Lung (tissue), 16 donors: Measurements from ENCODE around the gene TMEM151A. TPM values are rescaled to one million over a fixed set of nuclear protein-coding genes. Genes with fewer than 3 reads are reported as not detected.

ENCODE experiments used
- ATAC-seq: fragments of 200-7000 bp; cut with Tn5 transposase; one replicate; pipeline ENCODE4 v1.9.1; 2020; ENCODE audit warnings: moderate number of reproducible peaks; ENCODE audit not compliant: insufficient read depth, low FRiP score
- DNase-seq, 3 donors: peaks; one replicate each; pipeline ENCODE4 v3.0.0-alpha.2; 2013 to 2017
- H3K27ac ChIP-seq, 2 donors: one replicate each; pipeline ENCODE4 v1.5.1; 2013; ENCODE audit warnings: mild to moderate bottlenecking in 2 of 2, moderate library complexity in 2 of 2, control low read depth in 1 of 2, inconsistent platforms in 1 of 2, low read depth in 1 of 2, low read length in 1 of 2
- H3K27me3 ChIP-seq, 3 donors: one replicate each; pipeline ENCODE4 v1.5.1; 2013; ENCODE audit warnings: low read length in 2 of 3; ENCODE audit not compliant: control insufficient read depth in 3 of 3, insufficient read depth in 3 of 3
- H3K36me3 ChIP-seq, 4 donors: one replicate each; pipeline ENCODE4 v1.5.1; 2013; ENCODE audit warnings: low read length in 4 of 4, mild to moderate bottlenecking in 1 of 4, moderate library complexity in 1 of 4; ENCODE audit not compliant: control insufficient read depth in 4 of 4, insufficient read depth in 4 of 4
- H3K4me1 ChIP-seq, 5 donors: one replicate each; pipeline ENCODE4 v1.5.1; 2013; ENCODE audit warnings: low read length in 5 of 5, mild to moderate bottlenecking in 2 of 5, moderate library complexity in 1 of 5; ENCODE audit not compliant: control insufficient read depth in 5 of 5, insufficient read depth in 5 of 5
- H3K4me3 ChIP-seq: one replicate; pipeline ENCODE4 v1.5.1; 2013; ENCODE audit warnings: mild to moderate bottlenecking, control low read depth, moderate library complexity
- H3K9ac ChIP-seq, 2 donors: one replicate each; pipeline ENCODE4 v1.5.1; 2013; ENCODE audit warnings: low read length in 2 of 2, control low read depth in 1 of 2; ENCODE audit not compliant: insufficient read depth in 1 of 2
- H3K9me3 ChIP-seq, 4 donors: one replicate each; pipeline ENCODE4 v1.5.1; 2013; ENCODE audit warnings: low read length in 3 of 4, mild to moderate bottlenecking in 1 of 4, moderate library complexity in 1 of 4; ENCODE audit not compliant: control insufficient read depth in 4 of 4, insufficient read depth in 3 of 4
- WGBS, 2 donors: extraction: QIAGEN DNeasy Blood & Tissue Kit; methylation state at CpG; one replicate each; pipeline ENCODE4 v1.1.7; 2013; 5-methylcytosine and 5-hydroxymethylcytosine counted together
- long read RNA-seq, 5 donors: transcript quantifications; one replicate each; lab custom pipeline, GENCODE V29; 2026
- polyA plus RNA-seq, 2 donors: library from polyadenylated mRNA; stranded (reverse); fragments of 200-250 nt; gene quantifications; one replicate each; pipeline ENCODE4 v1.2.1, GENCODE V29; 2013
- total RNA-seq, 2 donors: library from RNA; depleted of rRNA in 1 of 2; stranded (reverse); fragments of >200 nt in 1 of 2; gene quantifications; one replicate each; pipeline ENCODE4 v1.2.1, GENCODE V29; 2014 to 2021
- TF ChIP-seq, protein P1 (sequence below): IDR thresholded peaks from 2 replicates; pipeline ENCODE4 v1.5.1; 2012; ENCODE audit warnings: mild to moderate bottlenecking; ENCODE audit errors: control extremely low read depth, extremely low read depth
- donor health status: control.
- donor health status: control.
- donor health status: Bipolar disorder and iron deficiency.
- donor health status: healthy.
- donor health status: DM: yes; HTN: yes; CAD: no.

TMEM151A gene
- total RNA-seq: under 1 TPM; 0.23 to 0.28 TPM
- under 1 TPM; 0.09 to 0.91 TPM for polyA plus RNA-seq
- long read RNA-seq, donor 1: 0 reads
- long read RNA-seq, donor 2: 0 reads
- long read RNA-seq, donor 3: 0 reads
- long read RNA-seq, donor 4: 0 reads
- long read RNA-seq, donor 5: 0 reads

DNA sequence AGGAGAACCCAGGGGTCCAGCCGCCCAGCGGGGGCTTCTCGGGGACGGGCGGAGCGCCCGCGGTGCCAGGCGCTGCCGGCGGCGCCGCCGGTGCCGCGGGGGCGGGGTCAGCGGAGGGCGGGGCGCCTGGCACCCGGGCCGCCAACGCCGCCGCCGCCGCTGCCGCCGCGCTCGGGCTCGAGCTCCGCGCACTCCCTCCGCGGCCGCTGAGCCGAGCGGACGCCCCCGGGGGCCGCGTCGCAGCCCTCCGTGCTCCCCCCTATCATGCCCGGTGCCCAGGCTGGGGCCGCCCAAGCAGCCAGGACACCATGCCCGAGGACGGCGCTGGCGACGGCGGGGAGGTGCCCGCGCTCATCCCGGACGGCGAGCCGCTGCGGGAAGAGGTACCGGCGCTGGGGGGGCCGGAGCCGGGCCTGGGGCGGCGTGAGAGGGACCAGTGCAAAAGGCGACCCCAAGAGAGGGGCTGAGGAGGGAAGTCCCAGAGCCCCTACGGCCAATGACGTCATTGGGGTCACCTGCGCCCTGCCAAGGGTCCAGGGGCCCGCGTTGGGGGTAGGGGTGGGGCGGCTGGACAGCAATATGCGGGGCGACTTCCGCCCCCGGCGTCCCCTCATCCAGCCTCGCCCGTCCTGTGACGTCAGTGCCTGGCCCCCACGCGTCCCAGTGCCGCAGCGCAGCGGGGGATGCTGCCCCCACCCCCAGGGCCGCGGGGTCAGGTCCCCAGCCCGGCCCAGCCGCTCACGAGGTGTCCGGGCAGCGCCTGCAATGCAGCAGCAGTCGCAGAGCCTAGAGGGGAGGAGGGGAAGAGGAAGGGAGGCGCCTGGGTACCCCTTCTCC lies at the start of gene TMEM151A:
Gene TMEM151A, plus strand, starts transcription at position 189 of the 837 bp plus-strand sequence. Its CDS starts 120 bp downstream, at position 309.
- H3K4me3 ChIP-seq: peak within 1 kb of the TSS; percentile 27
- H3K27me3 ChIP-seq: peaks cover 0 to 29% (median 25%) of the 10 kb centered on the region in 3 donors
- H3K9ac ChIP-seq: no peak within 1 kb of the TSS
- H3K27ac ChIP-seq: no peak within 1 kb of the TSS
- TF ChIP-seq, protein P1, sequence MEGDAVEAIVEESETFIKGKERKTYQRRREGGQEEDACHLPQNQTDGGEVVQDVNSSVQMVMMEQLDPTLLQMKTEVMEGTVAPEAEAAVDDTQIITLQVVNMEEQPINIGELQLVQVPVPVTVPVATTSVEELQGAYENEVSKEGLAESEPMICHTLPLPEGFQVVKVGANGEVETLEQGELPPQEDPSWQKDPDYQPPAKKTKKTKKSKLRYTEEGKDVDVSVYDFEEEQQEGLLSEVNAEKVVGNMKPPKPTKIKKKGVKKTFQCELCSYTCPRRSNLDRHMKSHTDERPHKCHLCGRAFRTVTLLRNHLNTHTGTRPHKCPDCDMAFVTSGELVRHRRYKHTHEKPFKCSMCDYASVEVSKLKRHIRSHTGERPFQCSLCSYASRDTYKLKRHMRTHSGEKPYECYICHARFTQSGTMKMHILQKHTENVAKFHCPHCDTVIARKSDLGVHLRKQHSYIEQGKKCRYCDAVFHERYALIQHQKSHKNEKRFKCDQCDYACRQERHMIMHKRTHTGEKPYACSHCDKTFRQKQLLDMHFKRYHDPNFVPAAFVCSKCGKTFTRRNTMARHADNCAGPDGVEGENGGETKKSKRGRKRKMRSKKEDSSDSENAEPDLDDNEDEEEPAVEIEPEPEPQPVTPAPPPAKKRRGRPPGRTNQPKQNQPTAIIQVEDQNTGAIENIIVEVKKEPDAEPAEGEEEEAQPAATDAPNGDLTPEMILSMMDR: no peak
- H3K4me1 ChIP-seq: peaks cover 0 to 22% (median 12%) of the 10 kb centered on the region in 5 donors
- 2% methylated on average over 66 to 95 of the region's 95 CpGs for WGBS, 2 donors
- ATAC-seq (no peak), DNase-seq (no peak)
- no peaks in the 10 kb centered on the region for H3K36me3 ChIP-seq
- H3K9me3 ChIP-seq: no peaks in the 10 kb centered on the region

DNA sequence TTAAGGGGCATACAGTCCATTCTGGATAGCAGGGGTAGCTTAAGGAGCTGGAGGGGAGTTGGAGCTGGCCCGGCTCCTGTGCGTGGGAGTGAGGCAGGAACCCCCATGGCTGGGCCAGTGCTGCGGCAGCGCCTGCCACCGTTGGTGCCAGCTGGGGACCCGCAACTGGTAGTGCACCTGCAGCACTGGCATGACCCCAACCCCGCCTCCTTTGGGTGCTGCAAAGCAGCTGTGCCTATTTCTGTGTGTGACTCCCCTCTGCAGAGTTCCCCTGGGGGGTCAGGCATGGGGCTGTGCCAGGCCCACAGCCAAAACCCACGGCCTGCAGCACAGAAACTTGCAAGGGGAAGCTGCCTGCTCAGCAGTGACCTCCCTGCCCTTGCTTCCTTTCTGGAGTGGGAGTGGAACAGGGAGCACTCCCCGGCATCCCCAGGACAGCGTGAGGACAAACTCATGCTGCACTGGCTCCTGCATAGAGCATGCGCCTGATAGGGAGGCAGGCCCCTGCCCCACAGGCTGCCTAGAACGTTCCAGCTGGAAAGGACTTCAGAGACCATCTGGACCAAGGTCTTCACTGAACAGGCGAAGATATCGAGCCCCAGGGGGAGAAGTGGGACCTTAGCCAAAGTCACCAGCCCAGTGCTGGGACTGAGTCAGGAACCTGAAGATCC lies 49.5 kb upstream of the TMEM151A start:
- 83 to 90% methylated on average over 14 of the region's 14 CpGs for WGBS, 2 donors
- ATAC-seq (no peak), DNase-seq (no peak)
- Histone ChIP-seq H3K36me3 (peaks cover 3 to 66% (median 23%) of the 10 kb centered on the region in 4 donors), H3K4me3 (no peak overlapping the region), H3K27ac (no peak overlapping the region), H3K9ac (no peak overlapping the region), H3K9me3 (no peaks in the 10 kb centered on the region), H3K27me3 (no peaks in the 10 kb centered on the region), H3K4me1 (no peaks in the 10 kb centered on the region)
- TF ChIP-seq, protein P1: no peak

DNA sequence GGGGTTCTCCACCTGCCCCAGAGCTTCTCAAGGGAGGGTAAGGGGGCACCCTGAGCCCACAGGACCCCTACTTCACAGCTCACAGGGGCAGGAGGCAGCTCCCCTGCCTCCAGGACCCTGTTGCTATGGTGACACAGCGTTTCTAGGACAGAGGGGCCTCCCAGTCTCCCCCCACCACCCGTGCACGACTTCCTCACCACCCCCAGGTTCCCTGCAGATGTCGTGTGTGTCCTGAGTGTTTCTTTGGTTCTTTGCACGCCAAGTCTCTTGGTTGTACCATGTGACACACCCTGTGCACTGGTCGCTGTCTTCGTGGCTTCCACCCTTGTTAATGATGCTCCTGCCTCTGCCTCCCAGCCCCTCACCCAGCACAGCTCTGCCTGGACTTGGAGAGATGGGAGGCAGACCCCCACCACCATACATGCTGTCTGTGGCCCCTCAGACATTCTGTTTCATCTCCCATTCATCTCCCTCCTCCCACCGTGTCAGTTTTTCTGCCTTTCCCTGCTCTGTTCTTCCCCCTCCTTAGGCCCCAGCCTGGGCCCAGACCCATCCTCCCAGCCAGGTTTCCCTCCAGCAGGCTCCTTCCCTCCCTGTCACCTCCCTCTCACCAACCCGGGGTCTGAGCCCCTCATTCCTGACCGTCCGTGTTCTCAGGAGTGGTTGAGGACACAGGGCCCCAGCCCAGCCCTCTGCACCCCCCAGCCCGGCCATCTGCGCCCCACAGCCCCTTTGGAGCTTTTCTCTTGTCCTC lies 47.7 kb upstream of the TMEM151A start:
- WGBS, 2 donors: 76 to 81% methylated on average over 13 of the region's 13 CpGs
- H3K36me3 ChIP-seq: peaks cover 2 to 60% (median 21%) of the 10 kb centered on the region in 4 donors
- H3K27me3 ChIP-seq: no peaks in the 10 kb centered on the region
- H3K27ac ChIP-seq: no peak overlapping the region
- H3K9me3 ChIP-seq: no peaks in the 10 kb centered on the region
- DNase-seq (no peak), ATAC-seq (no peak)
- H3K9ac ChIP-seq: no peak overlapping the region
- H3K4me3 ChIP-seq: peak overlapping the region; percentile 3
- no peaks in the 10 kb centered on the region for H3K4me1 ChIP-seq
- TF ChIP-seq, protein P1: no peak
